ENCODE results near the gene HMMR. TPM values are rescaled to one million over a fixed set of nuclear protein-coding genes. Genes with fewer than 3 reads are reported as not detected.
A peak's percentile ranks its signal among the peaks of the same experiment; 100 is the strongest.

Gene HMMR
- total and polyA plus RNA-seq, 2 of the 4 experiments (the other 2 are of a cell fraction), result 13.0 to 24.6 TPM

DNA sequence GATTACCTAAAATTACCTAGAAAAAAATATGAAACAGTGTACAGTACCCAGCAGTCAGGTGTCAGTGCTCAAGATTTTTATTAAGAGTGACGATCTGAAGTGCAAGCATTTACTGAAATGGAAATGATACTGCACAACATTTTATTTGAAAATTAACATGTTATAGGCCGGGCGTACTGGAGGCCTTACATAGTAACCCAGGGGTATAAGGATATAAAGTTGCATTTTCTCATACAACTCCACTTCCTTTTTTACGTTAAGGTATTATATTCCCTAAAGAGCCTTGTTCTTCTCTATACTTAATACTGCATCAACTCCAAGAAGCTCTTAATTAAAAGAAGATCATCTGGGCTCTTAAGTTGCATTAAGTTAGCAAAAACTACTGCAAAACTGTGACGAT lies 48.3 kb downstream of the HMMR start:
- no peak overlapping the region for H2BK120ac ChIP-seq (ENCODE audit: low read depth, low read length)
- H3K4me1 ChIP-seq (ENCODE audit: control insufficient read depth, insufficient read depth, low read length), result no peaks in the 10 kb centered on the region; the same call in 1 of the 2 replicates
- H3K9me3 ChIP-seq (ENCODE audit: control insufficient read depth, insufficient read depth, low read length), result no peaks in the 10 kb centered on the region
- BruUV-seq (replicated peaks), result no TSS peak
- H3K9me1 ChIP-seq (ENCODE audit: insufficient read depth, low read length), result no peaks in the 10 kb centered on the region
- no peak overlapping the region for H4K8ac ChIP-seq (ENCODE audit: low read depth in 2 of 2, low read length in 2 of 2)
- POLR2A ChIA-PET (ENCODE audit: unreplicated experiment), result interaction anchor here (0.6 kb wide), 1 partner anchor 1024 kb away, joined by 3 read pairs; no protein-coding TSS in a partner anchor
- no peak overlapping the region for H4K91ac ChIP-seq (ENCODE audit: insufficient read depth, low read depth, low read length)
- peaks cover 26% of the 10 kb centered on the region for H4K20me1 ChIP-seq (ENCODE audit: insufficient read depth, low read length)
- no peak for DNase-seq
- no CpG with 5 or more reads among the region's 5 CpGs for WGBS, 2 experiments (ENCODE audit: extremely low coverage in 2 of 2, insufficient read length in 1 of 2)
- no peak overlapping the region for H2AK9ac ChIP-seq (replicated peaks; ENCODE audit: low read depth, low read length, poor library complexity)
- no peak overlapping the region for H2BK15ac ChIP-seq (ENCODE audit: low read depth, low read length)
- no peak overlapping the region for H3K23ac ChIP-seq (ENCODE audit: low read depth, low read length)
- H3K56ac ChIP-seq (ENCODE audit: extremely low read depth, insufficient read depth, low read length), result no peak overlapping the region
- H3K4me3 ChIP-seq (ENCODE audit: insufficient read depth, low read depth, low read length), result peak overlapping the region; percentile 23; the same call in 1 of the 2 replicates
- no peak for ATAC-seq (ENCODE audit: low read depth)
- no peak overlapping the region for H3K18ac ChIP-seq (ENCODE audit: low read depth, low read length)
- H2AFZ ChIP-seq (replicated peaks; ENCODE audit: low read length, poor library complexity), result no peak overlapping the region
- H4K5ac ChIP-seq (ENCODE audit: low read depth, low read length), result no peak overlapping the region
- intact Hi-C loops (cut with micrococcal nuclease) (no loop called here), in situ Hi-C loops (cut with MboI; ENCODE audit: low sequenced_read_pairs) (no loop called here), dilution Hi-C loops (cut with HindIII; ENCODE audit: low sequenced_read_pairs, unreplicated experiment) (no loop called here)
- H2BK20ac ChIP-seq (ENCODE audit: low read depth, low read length), result no peak overlapping the region
- no peaks in the 10 kb centered on the region for H3K27me3 ChIP-seq (ENCODE audit: control insufficient read depth, insufficient read depth, low read length)
- H2BK5ac ChIP-seq (ENCODE audit: low read depth, low read length, poor library complexity, severe bottlenecking), result peak overlapping the region; percentile 77
- TF ChIP-seq CHD1 (IDR thresholded peaks at IDR 0.05; ENCODE audit: low read depth, low read length), result no peak
- TF ChIP-seq MAFK (IDR thresholded peaks at IDR 0.05; ENCODE audit: low read depth, low read length), result no peak
- TF ChIP-seq MAZ (IDR thresholded peaks at IDR 0.05; ENCODE audit: borderline replicate concordance, low read depth, low read length), result no peak
- TF ChIP-seq FOS (IDR thresholded peaks at IDR 0.05; ENCODE audit: low read depth, low read length), result no peak
- TF ChIP-seq SMC3 (IDR thresholded peaks at IDR 0.05; ENCODE audit: low read depth, low read length), result no peak
- TF ChIP-seq RFX5 (IDR thresholded peaks at IDR 0.05; ENCODE audit: low read depth, low read length), result no peak
- TF ChIP-seq POLR2A (IDR thresholded peaks at IDR 0.05; ENCODE audit: low read depth, low read length), result no peak
- no peak for TF ChIP-seq CEBPB (IDR thresholded peaks at IDR 0.05; ENCODE audit: low read depth, low read length)
- no peak for TF ChIP-seq RCOR1 (IDR thresholded peaks at IDR 0.05; ENCODE audit: insufficient replicate concordance, low read length)
- no peak for TF ChIP-seq MXI1 (IDR thresholded peaks at IDR 0.05; ENCODE audit: borderline replicate concordance, low read depth, low read length)
- TF ChIP-seq, protein P1, sequence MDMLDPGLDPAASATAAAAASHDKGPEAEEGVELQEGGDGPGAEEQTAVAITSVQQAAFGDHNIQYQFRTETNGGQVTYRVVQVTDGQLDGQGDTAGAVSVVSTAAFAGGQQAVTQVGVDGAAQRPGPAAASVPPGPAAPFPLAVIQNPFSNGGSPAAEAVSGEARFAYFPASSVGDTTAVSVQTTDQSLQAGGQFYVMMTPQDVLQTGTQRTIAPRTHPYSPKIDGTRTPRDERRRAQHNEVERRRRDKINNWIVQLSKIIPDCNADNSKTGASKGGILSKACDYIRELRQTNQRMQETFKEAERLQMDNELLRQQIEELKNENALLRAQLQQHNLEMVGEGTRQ (IDR thresholded peaks at IDR 0.05; ENCODE audit: low read depth, low read length), result no peak
- TF ChIP-seq, protein P2, sequence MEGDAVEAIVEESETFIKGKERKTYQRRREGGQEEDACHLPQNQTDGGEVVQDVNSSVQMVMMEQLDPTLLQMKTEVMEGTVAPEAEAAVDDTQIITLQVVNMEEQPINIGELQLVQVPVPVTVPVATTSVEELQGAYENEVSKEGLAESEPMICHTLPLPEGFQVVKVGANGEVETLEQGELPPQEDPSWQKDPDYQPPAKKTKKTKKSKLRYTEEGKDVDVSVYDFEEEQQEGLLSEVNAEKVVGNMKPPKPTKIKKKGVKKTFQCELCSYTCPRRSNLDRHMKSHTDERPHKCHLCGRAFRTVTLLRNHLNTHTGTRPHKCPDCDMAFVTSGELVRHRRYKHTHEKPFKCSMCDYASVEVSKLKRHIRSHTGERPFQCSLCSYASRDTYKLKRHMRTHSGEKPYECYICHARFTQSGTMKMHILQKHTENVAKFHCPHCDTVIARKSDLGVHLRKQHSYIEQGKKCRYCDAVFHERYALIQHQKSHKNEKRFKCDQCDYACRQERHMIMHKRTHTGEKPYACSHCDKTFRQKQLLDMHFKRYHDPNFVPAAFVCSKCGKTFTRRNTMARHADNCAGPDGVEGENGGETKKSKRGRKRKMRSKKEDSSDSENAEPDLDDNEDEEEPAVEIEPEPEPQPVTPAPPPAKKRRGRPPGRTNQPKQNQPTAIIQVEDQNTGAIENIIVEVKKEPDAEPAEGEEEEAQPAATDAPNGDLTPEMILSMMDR (conservative IDR thresholded peaks at IDR 0.05; ENCODE audit: low read depth, low read length), result no peak
- no peak for TF ChIP-seq RAD21 (IDR thresholded peaks at IDR 0.05; ENCODE audit: low read length)
- TF ChIP-seq, protein P3, sequence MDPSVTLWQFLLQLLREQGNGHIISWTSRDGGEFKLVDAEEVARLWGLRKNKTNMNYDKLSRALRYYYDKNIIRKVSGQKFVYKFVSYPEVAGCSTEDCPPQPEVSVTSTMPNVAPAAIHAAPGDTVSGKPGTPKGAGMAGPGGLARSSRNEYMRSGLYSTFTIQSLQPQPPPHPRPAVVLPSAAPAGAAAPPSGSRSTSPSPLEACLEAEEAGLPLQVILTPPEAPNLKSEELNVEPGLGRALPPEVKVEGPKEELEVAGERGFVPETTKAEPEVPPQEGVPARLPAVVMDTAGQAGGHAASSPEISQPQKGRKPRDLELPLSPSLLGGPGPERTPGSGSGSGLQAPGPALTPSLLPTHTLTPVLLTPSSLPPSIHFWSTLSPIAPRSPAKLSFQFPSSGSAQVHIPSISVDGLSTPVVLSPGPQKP (IDR thresholded peaks at IDR 0.05; ENCODE audit: borderline replicate concordance, low read depth, low read length), result no peak
- no peak for TF ChIP-seq NFE2L2 (IDR thresholded peaks at IDR 0.05; ENCODE audit: low read depth, low read length)
- no peak overlapping the region for H3K4ac ChIP-seq (ENCODE audit: low read depth, low read length)
- no peak overlapping the region for H2AK5ac ChIP-seq (ENCODE audit: low read depth, low read length)
- peak overlapping the region; percentile 77; the same call in 1 of the 2 replicates for H3K9ac ChIP-seq (ENCODE audit: low read depth, low read length)
- peaks cover 8% of the 10 kb centered on the region for H3K36me3 ChIP-seq (ENCODE audit: control insufficient read depth, insufficient read depth, low read length)
- H3K14ac ChIP-seq (replicated peaks; ENCODE audit: low read depth, low read length), result no peak overlapping the region
- peak overlapping the region; percentile 94 for H3K4me2 ChIP-seq (ENCODE audit: low read depth, low read length)
- H3K79me1 ChIP-seq (ENCODE audit: low read depth in 1 of 2, low read length in 2 of 2), result peaks cover 9 to 35% of the 10 kb centered on the region in 2 experiments
- CTCF ChIA-PET, result interaction anchor here (0.7 kb wide), 1 partner anchor 25 kb away, joined by 3 read pairs; no protein-coding TSS in a partner anchor
- peak overlapping the region; percentile 30; the same call in 1 of the 2 replicates for H3K27ac ChIP-seq (ENCODE audit: insufficient read depth, low read length)

Measured in IMR-90 (cell line).